GM10248 (cell line): ENCODE results near the gene C10orf143.

Experiments
- CTCF ChIA-PET: fragments of 300-600 bp; sonication (Branson Sonifier 250); formaldehyde crosslinking; extraction: SDS; loops from one replicate; lab custom pipeline; 2021; ENCODE audit warnings: antibody characterized with exemption; lab: Yijun Ruan, JAX
- POLR2A ChIA-PET: fragments of 350-650 bp; sonication (Branson Sonifier 250); formaldehyde crosslinking; extraction: SDS; loops from one replicate; lab custom pipeline; 2020; ENCODE audit warnings: antibody characterized with exemption; lab: Yijun Ruan, JAX
- DNase-seq: peaks from one replicate; pipeline ENCODE4 v3.0.0; 2012; ENCODE audit errors: extremely low spot score
- CTCF ChIP-seq: IDR thresholded peaks from 2 replicates; pipeline ENCODE4 v1.5.1; 2012; ENCODE audit warnings: mild to moderate bottlenecking, low read depth; ENCODE audit errors: extremely low read depth, missing control alignments, control extremely low read depth

Gene C10orf143

GRCh38 chr10:130044067-130045061 is 66.3 kb downstream of the C10orf143 start:
- ChIA-PET CTCF (no interaction called here), POLR2A (no interaction called here)
- no peak for DNase-seq
- no peak for TF ChIP-seq CTCF

GRCh38 chr10:130043491-130043890 is 67.1 kb downstream of the C10orf143 start:
- CTCF ChIA-PET, result no interaction called here
- POLR2A ChIA-PET, result no interaction called here
- TF ChIP-seq CTCF, result no peak
- no peak for DNase-seq

GRCh38 chr10:130042381-130042780 is 68.2 kb downstream of the C10orf143 start:
- TF ChIP-seq CTCF, result no peak
- ChIA-PET CTCF (interaction anchor here (0.8 kb wide), 1 partner anchor 21 kb away, joined by 3 read pairs; no protein-coding TSS in a partner anchor), POLR2A (no interaction called here)
- DNase-seq, result no peak

- ChIA-PET POLR2A (no interaction called here), CTCF (interaction anchor here (0.8 kb wide), 1 partner anchor 21 kb away, joined by 3 read pairs; no protein-coding TSS in a partner anchor)
- TF ChIP-seq CTCF, result no peak
- no peak for DNase-seq
Observed at GRCh38 chr10:130041451-130042371, 68.9 kb downstream of the C10orf143 start.

- POLR2A ChIA-PET, result no interaction called here
- CTCF ChIA-PET, result interaction anchor here (1.0 kb wide), 1 partner anchor 12 kb away, joined by 3 read pairs; no protein-coding TSS in a partner anchor
- TF ChIP-seq CTCF, result no peak
- DNase-seq, result no peak
Observed at GRCh38 chr10:130040817-130041330, 69.8 kb downstream of the C10orf143 start.

- TF ChIP-seq CTCF, result no peak
- CTCF ChIA-PET, result interaction anchor here (1.0 kb wide), 1 partner anchor 12 kb away, joined by 3 read pairs; no protein-coding TSS in a partner anchor
- DNase-seq, result no peak
- POLR2A ChIA-PET, result no interaction called here
Observed at GRCh38 chr10:130040351-130040750, 70.3 kb downstream of the C10orf143 start.
